ENCODE results near the gene ATP9B.

DNA sequence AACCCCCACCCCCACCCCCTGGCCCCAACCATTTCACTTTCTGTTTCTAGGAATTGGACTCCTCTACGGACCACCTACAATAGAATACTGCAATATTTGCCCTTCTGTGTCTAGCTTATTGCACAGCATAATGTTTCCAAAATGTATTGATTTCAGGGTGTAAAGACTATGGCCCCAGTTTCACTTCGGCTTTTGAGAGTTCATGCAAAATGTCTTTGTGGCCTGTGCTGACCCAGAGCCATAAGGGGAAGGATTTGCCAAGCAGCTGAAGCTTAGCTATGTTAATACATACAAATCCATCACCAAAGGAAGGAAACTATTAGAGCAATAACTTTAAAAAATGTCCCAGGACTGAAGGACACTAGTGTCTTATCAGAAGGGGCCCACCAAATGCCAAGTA, 11.2 kb upstream of the ATP9B start:
- TF ChIP-seq CTCF (conservative IDR thresholded peaks at IDR 0.05; ENCODE audit: low read length): no peak
- no peak for TF ChIP-seq EZH2phosphoT487 (IDR thresholded peaks at IDR 0.05; ENCODE audit: borderline replicate concordance)

Data from Loucy (cell line).